Neural cell (in vitro differentiated cells): ENCODE measurements around the gene MIB1. TPM values are rescaled to one million over a fixed set of nuclear protein-coding genes. Genes with fewer than 3 reads are reported as not detected.

Experiments
- H2AFZ ChIP-seq: fragments of 200-600, 300-800 bp; sonication (generic), shearing (Covaris generic); 2 replicates; pipeline ENCODE4 v1.6.0; 2014; ENCODE audit warnings: low read depth, mild to moderate bottlenecking, antibody characterized with exemption, low read length, moderate library complexity
- H3F3A ChIP-seq: fragments of 200-600 bp; shearing (Covaris generic); 2 replicates; pipeline ENCODE4 v1.6.1; 2016; ENCODE audit warnings: mild to moderate bottlenecking, moderate library complexity, mixed read lengths, antibody characterized with exemption, low read length; ENCODE audit not compliant: insufficient read depth, poor library complexity, severe bottlenecking
- H3K27ac ChIP-seq: fragments of 200-600, 300-800 bp; sonication (generic), shearing (Covaris generic); 2 replicates; pipeline ENCODE4 v1.5.1; 2014; ENCODE audit warnings: mild to moderate bottlenecking, low read length, moderate library complexity
- H3K27me3 ChIP-seq: fragments of 300-800, 200-600 bp; sonication (generic), shearing (Covaris generic); 2 replicates; pipeline ENCODE4 v1.6.0; 2014; ENCODE audit warnings: mild to moderate bottlenecking, low read depth, low read length, moderate library complexity; ENCODE audit not compliant: insufficient read depth
- H3K36me3 ChIP-seq: fragments of 300-800, 200-600 bp; sonication (generic), shearing (Covaris generic); 2 replicates; pipeline ENCODE4 v1.5.1; 2014; ENCODE audit warnings: mild to moderate bottlenecking, antibody characterized with exemption, low read length, moderate library complexity; ENCODE audit not compliant: insufficient read depth
- H3K4me2 ChIP-seq: fragments of 300-800, 200-600 bp; sonication (generic), shearing (Covaris generic); 2 replicates; pipeline ENCODE4 v1.6.0; 2014; ENCODE audit warnings: mild to moderate bottlenecking, low read length
- H3K4me3 ChIP-seq: fragments of 300-800, 200-600 bp; sonication (generic), shearing (Covaris generic); 2 replicates; pipeline ENCODE4 v1.5.1; 2014; ENCODE audit warnings: mild to moderate bottlenecking, low read length, moderate library complexity
- H3K79me2 ChIP-seq: fragments of 200-600 bp; shearing (Covaris generic); replicated peaks from 2 replicates; pipeline ENCODE4 v1.6.0; 2014; ENCODE audit warnings: mild to moderate bottlenecking, low read length, moderate library complexity; ENCODE audit not compliant: insufficient read depth
- H3K9ac ChIP-seq: fragments of 300-800, 200-600 bp; sonication (generic), shearing (Covaris generic); 2 replicates; pipeline ENCODE4 v1.6.1; 2016; ENCODE audit warnings: mild to moderate bottlenecking, low read length, mixed read lengths
- H3K9me2 ChIP-seq: fragments of 200-600 bp; shearing (Covaris generic); 2 replicates; pipeline ENCODE4 v1.6.1; 2016; ENCODE audit warnings: mild to moderate bottlenecking, low read length, mixed read lengths; ENCODE audit not compliant: insufficient read depth
- H3K9me3 ChIP-seq: fragments of 200-600, 300-800 bp; sonication (generic), shearing (Covaris generic); 2 replicates; pipeline ENCODE4 v1.6.1; 2016; ENCODE audit warnings: mild to moderate bottlenecking, mixed run types, low read length, moderate library complexity, mixed read lengths
- H4K20me1 ChIP-seq: fragments of 200-600 bp; shearing (Covaris generic); 2 replicates; pipeline ENCODE4 v1.6.1; 2016; ENCODE audit warnings: mild to moderate bottlenecking, mixed run types; ENCODE audit not compliant: insufficient read depth
- CTCF ChIP-seq: fragments of 450-650 bp; IDR thresholded peaks from 2 replicates; pipeline ENCODE4 v1.5.1; 2014; ENCODE audit warnings: antibody characterized with exemption, mild to moderate bottlenecking, moderate library complexity; ENCODE audit not compliant: poor library complexity, severe bottlenecking
- EP300 ChIP-seq: fragments of 450-650 bp; conservative IDR thresholded peaks from 2 replicates; pipeline ENCODE4 v1.6.1; 2014; ENCODE audit warnings: antibody characterized with exemption, mild to moderate bottlenecking, moderate library complexity; ENCODE audit not compliant: poor library complexity, severe bottlenecking
- EZH2 ChIP-seq: fragments of 200-600, 300-800 bp; shearing (Covaris generic), sonication (generic); IDR thresholded peaks from 2 replicates; pipeline ENCODE4 v1.6.1; 2014; ENCODE audit warnings: antibody characterized with exemption, low read length, borderline replicate concordance, mild to moderate bottlenecking; ENCODE audit not compliant: insufficient read depth, poor library complexity, severe bottlenecking
- MXI1 ChIP-seq: fragments of 450-650 bp; conservative IDR thresholded peaks from 2 replicates; pipeline ENCODE4 v1.6.1; 2014; ENCODE audit warnings: antibody characterized with exemption, mild to moderate bottlenecking; ENCODE audit not compliant: poor library complexity, severe bottlenecking
- POLR2AphosphoS5 ChIP-seq: IDR thresholded peaks from 2 replicates; pipeline ENCODE4 v1.6.1; 2012
- RAD21 ChIP-seq: fragments of 450-650 bp; conservative IDR thresholded peaks from 2 replicates; pipeline ENCODE4 v1.6.1; 2014; ENCODE audit warnings: antibody characterized with exemption, mild to moderate bottlenecking, moderate library complexity
- REST ChIP-seq: IDR thresholded peaks from 2 replicates; pipeline ENCODE4 v1.6.1; 2012; ENCODE audit warnings: borderline replicate concordance
- SMC3 ChIP-seq: fragments of 450-650 bp; conservative IDR thresholded peaks from 2 replicates; pipeline ENCODE4 v1.6.1; 2014; ENCODE audit warnings: antibody characterized with exemption, mild to moderate bottlenecking, moderate library complexity; ENCODE audit not compliant: poor library complexity
- TAF1 ChIP-seq: IDR thresholded peaks from 2 replicates; pipeline ENCODE4 v1.6.1; 2012; ENCODE audit warnings: low read depth
- polyA plus RNA-seq: library from polyadenylated mRNA; depleted of rRNA; stranded (reverse); fragments of >200 nt; gene quantifications from 2 replicates; pipeline ENCODE4 v1.2.3, GENCODE V29; 2014

The MIB1 gene
- polyA plus RNA-seq, 1 donor from 2014 or later: 68.3 TPM

GRCh38 chr18:21894619-21895367 lies 154.2 kb downstream of the MIB1 start:
- Histone ChIP-seq H3K79me2 (no peaks in the 10 kb centered on the region), H3K27me3 (no peaks in the 10 kb centered on the region), H2AFZ (no peak overlapping the region), H3K27ac (no peak overlapping the region), H3K9me3 (no peaks in the 10 kb centered on the region), H3K9ac (no peak overlapping the region), H4K20me1 (no peaks in the 10 kb centered on the region), H3K9me2 (no peaks in the 10 kb centered on the region), H3F3A (no peaks in the 10 kb centered on the region), H3K4me3 (no peak overlapping the region), H3K4me2 (no peak overlapping the region), H3K36me3 (no peaks in the 10 kb centered on the region)
- TF ChIP-seq CTCF (no peak), SMC3 (no peak), RAD21 (no peak), TAF1 (no peak), POLR2AphosphoS5 (no peak), EP300 (no peak)

GRCh38 chr18:21896732-21897336 lies 156.2 kb downstream of the MIB1 start:
- Histone ChIP-seq H3K9me2 (no peaks in the 10 kb centered on the region), H3K9ac (no peak overlapping the region), H3K36me3 (no peaks in the 10 kb centered on the region), H3K4me2 (no peak overlapping the region), H2AFZ (no peak overlapping the region), H3K27ac (no peak overlapping the region), H4K20me1 (no peaks in the 10 kb centered on the region), H3K4me3 (no peak overlapping the region), H3K79me2 (no peaks in the 10 kb centered on the region), H3K27me3 (no peaks in the 10 kb centered on the region), H3F3A (no peaks in the 10 kb centered on the region), H3K9me3 (no peaks in the 10 kb centered on the region)
- no peak for TF ChIP-seq RAD21
- no peak for TF ChIP-seq REST
- TF ChIP-seq SMC3: no peak
- TF ChIP-seq MXI1: no peak
- TF ChIP-seq TAF1: no peak
- no peak for TF ChIP-seq CTCF
- no peak for TF ChIP-seq EP300
- no peak for TF ChIP-seq POLR2AphosphoS5
- TF ChIP-seq EZH2: no peak
